K562 (cell line): ENCODE data around the gene PDLIM5. TPM values are rescaled to one million over a fixed set of nuclear protein-coding genes. Genes with fewer than 3 reads are reported as not detected.

ENCODE experiments used
- ARID1B ChIP-seq: fragments of 450-650 bp; IDR thresholded peaks from 2 replicates; pipeline ENCODE4 v1.6.1; 2016; ENCODE audit warnings: antibody characterized with exemption, mild to moderate bottlenecking, inconsistent platforms
- CAMTA2 ChIP-seq: fragments of 250-450 bp; sonication (Bioruptor Pico); conservative IDR thresholded peaks from 2 replicates; pipeline ENCODE4 v1.5.1; 2022
- DACH1 ChIP-seq: fragments of 450-650 bp; IDR thresholded peaks from 2 replicates; pipeline ENCODE4 v1.6.1; 2018; ENCODE audit not compliant: partially characterized antibody
- EGR1 ChIP-seq: fragments of 450-650 bp; conservative IDR thresholded peaks from 2 replicates; pipeline ENCODE4 v1.6.1; 2017; ENCODE audit warnings: mild to moderate bottlenecking
- ERF ChIP-seq: fragments of 450-650 bp; formaldehyde crosslinking; IDR thresholded peaks from 2 replicates; pipeline ENCODE4 v1.4.0; 2020; ENCODE audit warnings: mild to moderate bottlenecking, mixed read lengths
- FOXJ2 ChIP-seq: fragments of 200-800 bp; sonication (Bioruptor generic); IDR thresholded peaks from 2 replicates; pipeline ENCODE4 v1.6.1; 2016; ENCODE audit warnings: missing genetic modification characterization, missing compliant biosample characterization
- FOXP1 ChIP-seq: sonication (generic); formaldehyde crosslinking; IDR thresholded peaks from 2 replicates; pipeline ENCODE4 v1.8.0; 2022; ENCODE audit warnings: mild to moderate bottlenecking, missing genetic modification reagents
- HDGF ChIP-seq: fragments of 450-650 bp; IDR thresholded peaks from 2 replicates; pipeline ENCODE4 v1.6.1; 2016
- HNRNPLL ChIP-seq: fragments of 200-400 bp; formaldehyde crosslinking; IDR thresholded peaks from 2 replicates; pipeline ENCODE4 v1.6.1; 2017; ENCODE audit warnings: low read length, low read depth, mild to moderate bottlenecking; ENCODE audit not compliant: poor library complexity, severe bottlenecking
- NCOA2 ChIP-seq, 2 experiments: fragments of 450-650 bp; IDR thresholded peaks; 2 replicates each; pipeline ENCODE4 v1.6.1; 2018; ENCODE audit warnings: mild to moderate bottlenecking in 2 of 2, moderate library complexity in 1 of 2; ENCODE audit not compliant: partially characterized antibody in 2 of 2
- NFATC3 ChIP-seq: fragments of 450-650 bp; IDR thresholded peaks from 2 replicates; pipeline ENCODE4 v1.6.1; 2017; ENCODE audit warnings: mild to moderate bottlenecking
- NR3C1 ChIP-seq: sonication (generic); formaldehyde crosslinking; IDR thresholded peaks from 2 replicates; pipeline ENCODE4 v1.8.1; 2022; ENCODE audit warnings: missing genetic modification reagents
- PHF20 ChIP-seq: fragments of 450-650 bp; IDR thresholded peaks from 2 replicates; pipeline ENCODE4 v1.6.1; 2018; ENCODE audit not compliant: partially characterized antibody
- RBM17 ChIP-seq: fragments of 200-400 bp; formaldehyde crosslinking; IDR thresholded peaks from 2 replicates; pipeline ENCODE4 v1.6.1; 2017; ENCODE audit warnings: low read depth, mild to moderate bottlenecking, low read length, borderline replicate concordance
- SLC30A9 ChIP-seq: fragments of 250-450 bp; sonication (Bioruptor Pico); IDR thresholded peaks from 2 replicates; pipeline ENCODE4 v1.8.0; 2022; ENCODE audit warnings: mild to moderate bottlenecking, moderate library complexity
- TAF9B ChIP-seq: fragments of 450-650 bp; IDR thresholded peaks from 2 replicates; pipeline ENCODE4 v1.6.1; 2018; ENCODE audit warnings: mild to moderate bottlenecking; ENCODE audit not compliant: partially characterized antibody
- TBP ChIP-seq: optimal IDR thresholded peaks from 2 replicates; pipeline ENCODE3; 2011; ENCODE audit warnings: low read depth, low read length, improper control_type of control experiment
- YBX1 ChIP-seq: fragments of 450-650 bp; IDR thresholded peaks from 2 replicates; pipeline ENCODE4 v1.7.1; 2016; ENCODE audit warnings: mild to moderate bottlenecking
- polyA plus RNA-seq, 8 experiments: library from polyadenylated mRNA; depleted of rRNA in 4 of 8; stranded (reverse) in 5 of 8; unstranded in 3 of 8; fragments of >200 nt; fragmentation: Nextera tagmentation in 2 of 8; fragmentation: Illumina TruSeq in 1 of 8; extraction: Ambion mirVana in 2 of 8; extraction: Trizol in 1 of 8; gene quantifications; 2 replicates each; pipeline versions ENCODE4 v1.2.1 to v1.2.3, GENCODE V29; 2011 to 2014; ENCODE audit warnings: inconsistent platforms in 1 of 8, missing spikeins in 1 of 8
- total RNA-seq, 7 experiments: library from RNA; depleted of rRNA in 6 of 7; stranded (reverse); fragments of >200 nt in 6 of 7; fragmentation: Illumina TruSeq in 2 of 7; extraction: Trizol in 2 of 7; gene quantifications; 2 replicates each; pipeline versions ENCODE4 v1.2.1 to v1.2.3, GENCODE V29; 2011 to 2021; ENCODE audit warnings: low replicate concordance in 1 of 7
- TF ChIP-seq, protein P1 (sequence below): fragments of 450-650 bp; formaldehyde crosslinking; IDR thresholded peaks from 2 replicates; pipeline ENCODE4 v1.4.0; 2020; ENCODE audit warnings: mild to moderate bottlenecking, mixed read lengths
- TF ChIP-seq, protein P2 (sequence below): fragments of 450-650 bp; IDR thresholded peaks from 2 replicates; pipeline ENCODE4 v1.6.1; 2017; ENCODE audit warnings: mild to moderate bottlenecking, moderate library complexity
- TF ChIP-seq, protein P3 (sequence below): fragments of 250-450 bp; sonication (Bioruptor Pico); IDR thresholded peaks from 2 replicates; pipeline ENCODE4 v1.5.0; 2021; ENCODE audit warnings: mild to moderate bottlenecking, borderline replicate concordance
- TF ChIP-seq, protein P4 (sequence below): fragments of 450-650 bp; formaldehyde crosslinking; IDR thresholded peaks from 2 replicates; pipeline ENCODE4 v1.4.0; 2022; ENCODE audit warnings: missing genetic modification characterization

The PDLIM5 gene
- total and polyA plus RNA-seq, 9 of the 15 experiments (the other 6 are each of a cell fraction or from before 2014, with no cell fraction given) = 36.9 to 127 (median 62.5) TPM

DNA sequence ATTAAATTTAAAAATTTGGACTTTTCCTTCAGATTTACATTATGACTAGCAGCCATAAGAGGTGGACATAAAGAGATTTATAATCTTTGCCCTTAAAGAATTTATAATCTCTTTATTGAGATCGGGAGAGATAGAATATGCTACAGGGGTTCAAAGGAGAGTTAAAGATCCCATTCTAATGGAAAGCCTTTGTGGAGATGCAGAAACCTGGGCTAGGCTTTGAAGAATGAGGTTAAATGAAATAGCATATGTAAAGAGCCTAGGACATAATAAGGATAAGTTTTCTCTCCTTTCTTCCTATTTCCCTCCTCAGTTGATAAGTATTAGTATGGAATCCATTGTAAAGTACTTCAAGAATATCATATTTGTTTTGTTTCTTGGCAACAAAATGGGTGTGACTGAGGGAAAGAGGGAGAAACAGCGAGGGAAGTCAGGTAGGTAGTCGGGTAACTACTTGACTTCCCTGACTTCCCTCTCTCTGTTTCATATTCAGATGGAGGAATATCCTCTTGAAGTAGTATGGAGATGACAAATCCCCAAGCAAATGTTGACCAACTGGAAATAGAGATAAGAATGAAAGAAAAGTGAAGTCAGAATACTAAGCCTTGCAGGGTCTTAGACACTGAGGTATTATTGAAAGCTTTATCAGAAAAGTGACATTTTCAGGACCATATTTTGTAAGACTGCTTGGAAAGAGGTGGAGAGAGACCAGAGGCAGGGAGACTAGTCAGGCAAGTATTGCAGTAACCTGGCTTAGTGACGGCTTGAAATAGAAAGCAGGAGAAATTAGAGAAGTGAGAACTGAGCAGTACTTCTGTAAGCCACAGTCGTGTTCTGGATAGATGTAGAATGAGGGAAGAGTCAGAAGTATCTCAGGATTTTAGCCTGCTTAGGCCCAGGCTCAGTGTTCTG, 82.9 kb downstream of the PDLIM5 start (continued):
- TF ChIP-seq ARID1B = peak; percentile 94
- no peak for TF ChIP-seq SLC30A9 (CRISPR knock-in tag)
- TF ChIP-seq EGR1 = no peak
- no peak for TF ChIP-seq NR3C1 (CRISPR knock-in tag)
- no peak for TF ChIP-seq FOXP1 (CRISPR knock-in tag)
- TF ChIP-seq HDGF = no peak
- TF ChIP-seq, protein P1, sequence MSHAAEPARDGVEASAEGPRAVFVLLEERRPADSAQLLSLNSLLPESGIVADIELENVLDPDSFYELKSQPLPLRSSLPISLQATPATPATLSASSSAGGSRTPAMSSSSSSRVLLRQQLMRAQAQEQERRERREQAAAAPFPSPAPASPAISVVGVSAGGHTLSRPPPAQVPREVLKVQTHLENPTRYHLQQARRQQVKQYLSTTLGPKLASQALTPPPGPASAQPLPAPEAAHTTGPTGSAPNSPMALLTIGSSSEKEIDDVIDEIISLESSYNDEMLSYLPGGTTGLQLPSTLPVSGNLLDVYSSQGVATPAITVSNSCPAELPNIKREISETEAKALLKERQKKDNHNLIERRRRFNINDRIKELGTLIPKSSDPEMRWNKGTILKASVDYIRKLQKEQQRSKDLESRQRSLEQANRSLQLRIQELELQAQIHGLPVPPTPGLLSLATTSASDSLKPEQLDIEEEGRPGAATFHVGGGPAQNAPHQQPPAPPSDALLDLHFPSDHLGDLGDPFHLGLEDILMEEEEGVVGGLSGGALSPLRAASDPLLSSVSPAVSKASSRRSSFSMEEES = no peak
- no peak for TF ChIP-seq NCOA2 (IDR thresholded peaks at IDR 0.05; ENCODE audit: partially characterized antibody in 2 of 2)
- TF ChIP-seq FOXJ2 (tag) = 0 out of 2 replicates have a peak, but pooled peaks have one; percentile 7
- TF ChIP-seq, protein P2, sequence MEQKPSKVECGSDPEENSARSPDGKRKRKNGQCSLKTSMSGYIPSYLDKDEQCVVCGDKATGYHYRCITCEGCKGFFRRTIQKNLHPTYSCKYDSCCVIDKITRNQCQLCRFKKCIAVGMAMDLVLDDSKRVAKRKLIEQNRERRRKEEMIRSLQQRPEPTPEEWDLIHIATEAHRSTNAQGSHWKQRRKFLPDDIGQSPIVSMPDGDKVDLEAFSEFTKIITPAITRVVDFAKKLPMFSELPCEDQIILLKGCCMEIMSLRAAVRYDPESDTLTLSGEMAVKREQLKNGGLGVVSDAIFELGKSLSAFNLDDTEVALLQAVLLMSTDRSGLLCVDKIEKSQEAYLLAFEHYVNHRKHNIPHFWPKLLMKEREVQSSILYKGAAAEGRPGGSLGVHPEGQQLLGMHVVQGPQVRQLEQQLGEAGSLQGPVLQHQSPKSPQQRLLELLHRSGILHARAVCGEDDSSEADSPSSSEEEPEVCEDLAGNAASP = no peak
- no peak for TF ChIP-seq RBM17
- no peak for TF ChIP-seq PHF20
- TF ChIP-seq, protein P3, sequence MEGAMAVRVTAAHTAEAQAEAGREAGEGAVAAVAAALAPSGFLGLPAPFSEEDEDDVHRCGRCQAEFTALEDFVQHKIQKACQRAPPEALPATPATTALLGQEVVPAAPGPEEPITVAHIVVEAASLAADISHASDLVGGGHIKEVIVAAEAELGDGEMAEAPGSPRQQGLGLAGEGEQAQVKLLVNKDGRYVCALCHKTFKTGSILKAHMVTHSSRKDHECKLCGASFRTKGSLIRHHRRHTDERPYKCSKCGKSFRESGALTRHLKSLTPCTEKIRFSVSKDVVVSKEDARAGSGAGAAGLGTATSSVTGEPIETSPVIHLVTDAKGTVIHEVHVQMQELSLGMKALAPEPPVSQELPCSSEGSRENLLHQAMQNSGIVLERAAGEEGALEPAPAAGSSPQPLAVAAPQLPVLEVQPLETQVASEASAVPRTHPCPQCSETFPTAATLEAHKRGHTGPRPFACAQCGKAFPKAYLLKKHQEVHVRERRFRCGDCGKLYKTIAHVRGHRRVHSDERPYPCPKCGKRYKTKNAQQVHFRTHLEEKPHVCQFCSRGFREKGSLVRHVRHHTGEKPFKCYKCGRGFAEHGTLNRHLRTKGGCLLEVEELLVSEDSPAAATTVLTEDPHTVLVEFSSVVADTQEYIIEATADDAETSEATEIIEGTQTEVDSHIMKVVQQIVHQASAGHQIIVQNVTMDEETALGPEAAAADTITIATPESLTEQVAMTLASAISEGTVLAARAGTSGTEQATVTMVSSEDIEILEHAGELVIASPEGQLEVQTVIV (CRISPR knock-in tag) = no peak
- TF ChIP-seq, protein P4, sequence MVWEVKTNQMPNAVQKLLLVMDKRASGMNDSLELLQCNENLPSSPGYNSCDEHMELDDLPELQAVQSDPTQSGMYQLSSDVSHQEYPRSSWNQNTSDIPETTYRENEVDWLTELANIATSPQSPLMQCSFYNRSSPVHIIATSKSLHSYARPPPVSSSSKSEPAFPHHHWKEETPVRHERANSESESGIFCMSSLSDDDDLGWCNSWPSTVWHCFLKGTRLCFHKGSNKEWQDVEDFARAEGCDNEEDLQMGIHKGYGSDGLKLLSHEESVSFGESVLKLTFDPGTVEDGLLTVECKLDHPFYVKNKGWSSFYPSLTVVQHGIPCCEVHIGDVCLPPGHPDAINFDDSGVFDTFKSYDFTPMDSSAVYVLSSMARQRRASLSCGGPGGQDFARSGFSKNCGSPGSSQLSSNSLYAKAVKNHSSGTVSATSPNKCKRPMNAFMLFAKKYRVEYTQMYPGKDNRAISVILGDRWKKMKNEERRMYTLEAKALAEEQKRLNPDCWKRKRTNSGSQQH (CRISPR knock-in tag) = no peak
- no peak for TF ChIP-seq TAF9B
- TF ChIP-seq HNRNPLL = no peak
- no peak for TF ChIP-seq ERF
- no peak for TF ChIP-seq CAMTA2 (CRISPR knock-in tag)
- TF ChIP-seq YBX1 = no peak
- no peak for TF ChIP-seq DACH1
- TF ChIP-seq TBP = no peak
- 0 out of 2 replicates have a peak, but pooled peaks have one; percentile 30 for TF ChIP-seq NFATC3
